ENCODE measurements around the gene MAZ. TPM values are rescaled to one million over a fixed set of nuclear protein-coding genes. Genes with fewer than 3 reads are reported as not detected.
"Not testable (repeated sequence)": the region's sequence is repeated elsewhere in the genome, so short reads cannot be mapped to it uniquely, and the experiment has no call there.

The MAZ gene
- polyA plus RNA-seq, 1 of the 3 experiments (the other 2 are of a cell fraction) = 163 TPM

GRCh38 chr16:29790949-29791844 is 15.1 kb upstream of the MAZ start:
- ChIA-PET POLR2A (interaction anchor here (0.7 to 1.4 kb wide), 6 partner anchors 11 to 274 kb away, joined by 3 to 19 read pairs (median 3); partner anchors contain the start of genes ALDOA, PAGR1 and SEZ6L2), CTCF (interaction anchor here (0.8 to 3.0 kb wide), 20 partner anchors 9 to 204 kb away, joined by 3 to 22 read pairs (median 4); partner anchors contain the start of genes HIRIP3, MVP, PAGR1 and ZG16)
- Histone ChIP-seq H3K9ac (peak overlapping the region; percentile 84), H3K27ac (ENCODE audit: low read depth in 2 of 2, low read length in 1 of 2) (peak overlapping the region; percentile 23 to 59; a peak in 3 of 4 replicates), H2AFZ (ENCODE audit: low read depth) (peak overlapping the region; percentile 87), H3F3A (replicated peaks; ENCODE audit: insufficient read depth) (no peaks in the 10 kb centered on the region), H3K79me2 (ENCODE audit: insufficient read depth) (peaks cover 56% of the 10 kb centered on the region), H3K36me3 (replicated peaks in 1 of 2; ENCODE audit: control insufficient read depth in 1 of 2, insufficient read depth in 2 of 2, low read length in 1 of 2) (no peaks in the 10 kb centered on the region), H4K20me1 (ENCODE audit: insufficient read depth) (no peaks in the 10 kb centered on the region; the same call in 1 of the 2 replicates), H3K4me1 (ENCODE audit: control insufficient read depth in 1 of 2, insufficient read depth in 2 of 2, low read depth in 1 of 2, low read length in 1 of 2) (peaks cover 0 to 11% of the 10 kb centered on the region in 2 experiments; a peak in 1 of 4 replicates), H3K27me3 (ENCODE audit: insufficient read depth) (no peaks in the 10 kb centered on the region), H3K4me2 (peak overlapping the region; percentile 87), H3K9me2 (no peaks in the 10 kb centered on the region), H3K4me3 (ENCODE audit: low read depth in 2 of 2, low read length in 1 of 2) (peak overlapping the region; percentile 61 to 87), H3K9me3 (no peaks in the 10 kb centered on the region)
- TF ChIP-seq FOSL2 (IDR thresholded peaks at IDR 0.05; ENCODE audit: borderline replicate concordance, low read depth) (no peak), MXI1 (IDR thresholded peaks at IDR 0.05; ENCODE audit: low read depth, low read length) (peak; percentile 49)
- 3% methylated on average over 30 of the region's 31 CpGs for WGBS (ENCODE audit: low lambda C conversion rate)
- DNase-seq = peak; percentile 39

DNA sequence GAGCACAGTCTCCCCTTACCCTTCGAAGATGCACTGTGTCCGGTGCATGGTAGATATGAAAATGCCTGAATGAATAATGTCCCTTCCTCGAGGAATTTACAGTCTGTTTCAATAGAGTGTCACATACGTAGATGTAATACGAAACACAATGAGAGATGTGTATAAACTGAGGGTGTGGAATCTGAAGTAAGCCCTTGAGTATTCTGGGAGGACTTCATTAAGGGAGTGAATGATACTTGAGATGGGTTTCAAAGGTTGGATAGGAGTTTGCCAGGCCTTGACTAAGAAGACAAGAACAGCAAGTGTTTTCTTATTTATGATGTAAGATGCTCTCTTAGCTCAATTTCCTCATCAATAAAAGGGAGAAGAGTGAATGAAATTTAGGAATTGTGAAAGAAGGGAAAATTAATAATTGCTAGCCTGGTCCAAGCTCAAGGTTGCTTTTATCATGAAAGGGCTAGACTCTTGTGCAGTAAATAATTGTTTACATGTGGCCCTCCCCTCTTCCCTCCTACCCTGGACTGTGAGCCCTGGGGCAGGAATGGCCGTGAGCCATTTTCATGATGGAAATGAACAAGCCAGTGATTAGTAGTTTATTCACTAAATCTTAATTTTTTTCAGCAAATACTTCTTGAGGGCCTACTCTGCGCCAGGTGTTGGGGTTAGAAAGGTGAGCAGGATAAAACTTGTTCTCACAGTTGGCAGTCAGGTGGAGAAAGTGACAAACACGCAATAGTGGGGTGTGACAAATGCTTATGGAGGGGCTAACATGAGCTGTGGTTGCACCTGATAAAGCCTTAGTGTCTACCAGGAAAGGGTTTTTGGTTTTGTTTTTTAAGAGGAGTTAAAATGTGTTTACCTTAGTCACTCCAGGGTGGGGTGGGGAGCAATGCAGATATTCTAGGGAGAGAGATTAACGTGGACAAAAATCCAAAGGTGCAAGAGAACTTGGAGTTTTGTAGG is 14.2 kb upstream of the MAZ start:
- 74% methylated on average over 9 of the region's 9 CpGs for WGBS (ENCODE audit: low lambda C conversion rate)
- no peak for DNase-seq
- Histone ChIP-seq H3K4me1 (ENCODE audit: control insufficient read depth in 1 of 2, insufficient read depth in 2 of 2, low read depth in 1 of 2, low read length in 1 of 2) (peaks cover 0 to 11% of the 10 kb centered on the region in 2 experiments; a peak in 1 of 4 replicates), H3K4me3 (ENCODE audit: low read depth in 2 of 2, low read length in 1 of 2) (peak overlapping the region; percentile 61 to 87), H3K4me2 (peak overlapping the region; percentile 87), H3K9ac (peak overlapping the region; percentile 84; the same call in 1 of the 2 replicates), H3K27ac (ENCODE audit: low read depth in 2 of 2, low read length in 1 of 2) (no peak overlapping the region), H3F3A (replicated peaks; ENCODE audit: insufficient read depth) (no peaks in the 10 kb centered on the region), H3K79me2 (ENCODE audit: insufficient read depth) (peaks cover 63% of the 10 kb centered on the region), H3K9me3 (no peaks in the 10 kb centered on the region), H3K27me3 (ENCODE audit: insufficient read depth) (no peaks in the 10 kb centered on the region), H3K9me2 (no peaks in the 10 kb centered on the region), H4K20me1 (ENCODE audit: insufficient read depth) (no peaks in the 10 kb centered on the region; the same call in 1 of the 2 replicates), H3K36me3 (replicated peaks in 1 of 2; ENCODE audit: control insufficient read depth in 1 of 2, insufficient read depth in 2 of 2, low read length in 1 of 2) (peaks cover 3% of the 10 kb centered on the region in 2 experiments), H2AFZ (ENCODE audit: low read depth) (peak overlapping the region; percentile 54; the same call in 1 of the 2 replicates)
- TF ChIP-seq ELF1 (IDR thresholded peaks at IDR 0.05) = no peak
- no peak for TF ChIP-seq SMC3 (IDR thresholded peaks at IDR 0.05; ENCODE audit: low read depth, low read length)
- TF ChIP-seq, protein P1, sequence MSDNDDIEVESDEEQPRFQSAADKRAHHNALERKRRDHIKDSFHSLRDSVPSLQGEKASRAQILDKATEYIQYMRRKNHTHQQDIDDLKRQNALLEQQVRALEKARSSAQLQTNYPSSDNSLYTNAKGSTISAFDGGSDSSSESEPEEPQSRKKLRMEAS (IDR thresholded peaks at IDR 0.05; ENCODE audit: low read depth) = no peak
- no peak for TF ChIP-seq POLR2AphosphoS5 (IDR thresholded peaks at IDR 0.05; ENCODE audit: low read depth, low read length)
- TF ChIP-seq FOXM1 (IDR thresholded peaks at IDR 0.05; ENCODE audit: low read depth) = no peak
- no peak for TF ChIP-seq IRF3 (IDR thresholded peaks at IDR 0.05; ENCODE audit: low read depth, low read length)
- TF ChIP-seq MXI1 (IDR thresholded peaks at IDR 0.05; ENCODE audit: low read depth, low read length) = no peak
- ChIA-PET CTCF (interaction anchor here (1.2 kb wide), 1 partner anchor 12 kb away, joined by 3 read pairs; no protein-coding TSS in a partner anchor), POLR2A (no interaction called here)

DNA sequence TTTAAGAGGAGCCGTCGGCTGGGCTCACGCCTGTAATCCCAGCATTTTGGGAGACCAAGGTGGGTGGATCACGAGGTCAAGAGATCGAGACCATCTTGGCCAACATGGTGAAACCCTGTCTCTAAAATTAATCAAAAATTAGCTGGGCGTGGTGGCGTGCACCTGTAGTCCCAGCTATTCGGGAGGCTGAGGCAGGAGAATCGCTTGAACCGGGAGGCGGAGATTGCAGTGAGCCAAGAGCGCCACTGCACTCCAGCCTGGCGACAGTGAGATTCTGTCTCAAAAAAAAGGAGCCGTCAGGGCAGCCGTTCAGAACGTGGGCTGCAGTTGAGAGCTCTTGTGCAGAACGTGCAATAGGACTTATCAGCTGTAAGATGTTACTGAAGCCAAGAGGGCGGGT is 13.2 kb upstream of the MAZ start:
- not testable (repeated sequence) for H3K9me2 ChIP-seq

More for the DNA sequence above, 13.2 kb upstream of the MAZ start:
- H3K9ac ChIP-seq; POLR2A ChIA-PET; H3K9me3 ChIP-seq; H3K4me3 ChIP-seq (ENCODE audit: low read depth in 2 of 2, low read length in 1 of 2); H3K27me3 ChIP-seq (ENCODE audit: insufficient read depth); H2AFZ ChIP-seq (ENCODE audit: low read depth); DNase-seq; H3K27ac ChIP-seq (ENCODE audit: low read depth in 2 of 2, low read length in 1 of 2); H4K20me1 ChIP-seq (ENCODE audit: insufficient read depth); H3K4me2 ChIP-seq; H3F3A ChIP-seq (replicated peaks; ENCODE audit: insufficient read depth): not testable (repeated sequence)
- Histone ChIP-seq H3K4me1 (ENCODE audit: control insufficient read depth in 1 of 2, insufficient read depth in 2 of 2, low read depth in 1 of 2, low read length in 1 of 2) (peaks cover 0 to 11% of the 10 kb centered on the region in 2 experiments; a peak in 1 of 4 replicates), H3K36me3 (replicated peaks in 1 of 2; ENCODE audit: control insufficient read depth in 1 of 2, insufficient read depth in 2 of 2, low read length in 1 of 2) (peaks cover 11% of the 10 kb centered on the region in 2 experiments), H3K79me2 (ENCODE audit: insufficient read depth) (peaks cover 63% of the 10 kb centered on the region)
- 97% methylated on average over 18 of the region's 18 CpGs for WGBS (ENCODE audit: low lambda C conversion rate)
- CTCF ChIA-PET = interaction anchor here (0.5 to 1.0 kb wide), 2 partner anchors 20 to 23 kb away, joined by 3 read pairs; partner anchors contain the start of gene PAGR1
